Common myeloid progenitor, CD34-positive (primary cell): ENCODE measurements around the gene PRCD.
"Not testable (repeated sequence)": the region's sequence is repeated elsewhere in the genome, so short reads cannot be mapped to it uniquely, and the experiment has no call there.

ENCODE experiments used
- CTCF ChIA-PET: fragments of 350-600 bp; sonication (Branson Sonifier 250); formaldehyde crosslinking; loops from one replicate; lab custom pipeline; 2021; ENCODE audit warnings: antibody characterized with exemption; lab: Charles Lee
- POLR2A ChIA-PET: fragments of 350-600 bp; sonication (Branson Sonifier 250); formaldehyde crosslinking; loops from one replicate; lab custom pipeline; 2021; ENCODE audit warnings: antibody characterized with exemption; lab: Charles Lee
- DNase-seq, 3 donors: peaks; one replicate each; pipeline versions ENCODE4 v3.0.0 to v3.0.0-alpha.2; 2013
- H3K27ac ChIP-seq, 2 experiments: 1 replicate in 1 of 2; 2 replicates in 1 of 2; pipeline ENCODE4 v1.7.0; 2013; ENCODE audit warnings: inconsistent platforms in 2 of 2, low read length in 2 of 2, mild to moderate bottlenecking in 2 of 2, low read depth in 1 of 2, moderate library complexity in 1 of 2; ENCODE audit not compliant: severe bottlenecking in 2 of 2, insufficient read depth in 1 of 2, poor library complexity in 1 of 2
- H3K27me3 ChIP-seq, 5 experiments: replicated peaks in 2 of 5; 1 replicate in 3 of 5; 2 replicates in 2 of 5; pipeline versions ENCODE4 v1.6.1 to v1.7.0; 2013; ENCODE audit warnings: low read length in 4 of 5, mild to moderate bottlenecking in 2 of 5, moderate library complexity in 2 of 5, inconsistent platforms in 1 of 5; ENCODE audit not compliant: insufficient read depth in 5 of 5, control insufficient read depth in 4 of 5
- H3K36me3 ChIP-seq, 4 experiments: 1 replicate in 2 of 4; 2 replicates in 2 of 4; pipeline versions ENCODE4 v1.6.1 to v1.7.0; 2013; ENCODE audit warnings: low read length in 3 of 4, control low read depth in 1 of 4, mild to moderate bottlenecking in 1 of 4; ENCODE audit not compliant: control insufficient read depth in 4 of 4, insufficient read depth in 4 of 4
- H3K4me1 ChIP-seq, 4 experiments: 1 replicate in 3 of 4; 2 replicates in 1 of 4; pipeline versions ENCODE4 v1.6.1 to v1.7.1; 2013; ENCODE audit warnings: low read length in 3 of 4, mild to moderate bottlenecking in 3 of 4, control low read depth in 1 of 4, inconsistent platforms in 1 of 4, moderate library complexity in 1 of 4; ENCODE audit not compliant: control insufficient read depth in 4 of 4, insufficient read depth in 4 of 4; ENCODE audit errors: control extremely low read depth in 1 of 4
- H3K4me3 ChIP-seq, 7 experiments: 1 replicate in 4 of 7; 2 replicates in 3 of 7; pipeline versions ENCODE4 v1.5.1 to v1.7.0; 2013; ENCODE audit warnings: mild to moderate bottlenecking in 7 of 7, low read length in 6 of 7, moderate library complexity in 6 of 7, inconsistent platforms in 2 of 7, low read depth in 2 of 7, control low read depth in 1 of 7; ENCODE audit not compliant: insufficient read depth in 4 of 7, control insufficient read depth in 1 of 7; ENCODE audit errors: extremely low read depth in 1 of 7
- H3K9me3 ChIP-seq, 5 experiments: 1 replicate in 4 of 5; 2 replicates in 1 of 5; pipeline versions ENCODE4 v1.6.1 to v1.7.1; 2013; ENCODE audit warnings: low read length in 4 of 5, mild to moderate bottlenecking in 2 of 5, inconsistent platforms in 1 of 5, low read depth in 1 of 5, moderate library complexity in 1 of 5; ENCODE audit not compliant: control insufficient read depth in 4 of 5, insufficient read depth in 2 of 5; ENCODE audit errors: control extremely low read depth in 1 of 5
- WGBS: methylation state at CpG from one replicate; pipeline ENCODE4 v1.1.5; 2013; ENCODE audit not compliant: insufficient coverage; 5-methylcytosine and 5-hydroxymethylcytosine counted together

The PRCD gene

DNA sequence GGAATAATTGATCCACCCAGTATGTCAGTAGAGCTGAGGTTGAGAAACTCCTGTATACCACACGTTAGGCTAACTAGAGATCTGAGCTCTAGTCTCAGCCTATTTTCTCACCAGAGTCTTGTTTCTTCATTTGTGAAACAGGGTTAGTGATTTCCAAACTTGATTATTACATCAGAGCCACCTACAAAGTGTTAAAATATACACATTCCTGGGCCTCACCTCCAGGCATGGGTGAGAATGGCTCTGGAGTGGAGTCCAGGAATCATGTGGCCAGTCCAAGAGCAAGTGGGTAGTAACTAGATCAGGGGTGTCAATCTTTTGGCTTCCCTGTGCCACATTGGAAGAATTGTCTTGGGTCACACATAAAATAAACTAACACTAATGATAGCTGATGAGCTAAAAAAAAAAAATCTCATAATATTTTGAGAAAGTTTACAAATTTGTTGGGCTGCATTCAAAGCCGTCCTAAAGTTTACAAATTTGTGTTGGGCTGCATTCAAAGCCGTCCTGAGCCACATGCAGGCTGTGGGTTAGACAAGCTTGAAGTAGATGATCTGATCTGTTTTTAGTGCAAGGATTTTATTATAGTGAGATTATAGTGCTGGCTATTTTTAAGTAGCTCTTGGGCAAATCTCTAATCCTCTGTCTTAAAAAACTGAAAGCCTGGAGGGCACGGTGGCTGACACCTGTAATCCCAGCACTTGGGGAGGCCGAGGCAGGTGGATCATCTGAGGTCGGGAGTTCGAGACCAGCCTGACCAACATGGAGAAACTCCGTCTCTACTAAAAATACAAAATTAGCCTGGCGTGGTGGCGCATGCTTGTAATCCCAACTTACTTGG is 20.4 kb downstream of the PRCD start:
- H3K27me3 ChIP-seq: no peaks in the 10 kb centered on the region
- CTCF ChIA-PET: interaction anchor here (1.0 to 7.5 kb wide), 13 partner anchors 9 to 63 kb away, joined by 3 to 57 read pairs (median 4); partner anchors contain the start of gene ST6GALNAC2
- DNase-seq: no peak
- POLR2A ChIA-PET: interaction anchor here (1.1 kb wide), 1 partner anchor 33 kb away, joined by 3 read pairs; no protein-coding TSS in a partner anchor
- H3K27ac ChIP-seq: peak overlapping the region in 1 of 2 experiments; percentile 89
- H3K4me3 ChIP-seq: peak overlapping the region in 2 of 7 experiments; percentile 33 to 45
- H3K9me3 ChIP-seq: no peaks in the 10 kb centered on the region
- H3K4me1 ChIP-seq: peaks cover 13 to 66% (median 46%) of the 10 kb centered on the region in 4 experiments
- WGBS: 84% methylated on average over 4 of the region's 10 CpGs
- peaks cover 13 to 40% (median 20%) of the 10 kb centered on the region in 4 experiments for H3K36me3 ChIP-seq

DNA sequence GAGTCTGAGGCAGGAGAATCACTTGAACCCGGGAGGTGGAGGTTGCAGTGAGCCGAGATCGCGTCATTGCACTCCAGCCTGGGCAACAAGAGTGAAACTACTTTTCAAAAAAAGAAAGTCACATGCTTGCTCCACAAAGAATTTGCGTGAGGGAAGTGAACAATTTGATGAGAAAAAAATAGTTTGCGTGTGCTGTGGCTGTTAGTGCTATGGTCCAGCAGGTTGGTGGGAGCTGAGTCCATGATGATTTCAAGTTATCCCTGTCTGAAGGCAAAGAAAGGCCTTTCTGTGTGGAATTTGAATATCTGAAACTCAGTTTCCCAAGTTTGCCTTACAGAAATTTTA is 21.0 kb downstream of the PRCD start:
- no peak for DNase-seq
- H3K9me3 ChIP-seq: no peaks in the 10 kb centered on the region
- POLR2A ChIA-PET: interaction anchor here (1.1 kb wide), 1 partner anchor 33 kb away, joined by 3 read pairs; no protein-coding TSS in a partner anchor
- 81% methylated on average over 6 of the region's 6 CpGs for WGBS
- H3K4me1 ChIP-seq: peaks cover 13 to 71% (median 46%) of the 10 kb centered on the region in 4 experiments
- no peaks in the 10 kb centered on the region for H3K27me3 ChIP-seq
- CTCF ChIA-PET: interaction anchor here (1.1 to 7.5 kb wide), 9 partner anchors 8 to 62 kb away, joined by 3 to 57 read pairs (median 28); partner anchors contain the start of gene ST6GALNAC2
- peak overlapping the region; percentile 11 to 27 for H3K27ac ChIP-seq
- H3K4me3 ChIP-seq: no peak overlapping the region
- H3K36me3 ChIP-seq: peaks cover 13 to 46% (median 24%) of the 10 kb centered on the region in 4 experiments

GRCh38 chr17:76561332-76561731 is 21.5 kb downstream of the PRCD start:
- ChIA-PET POLR2A (no interaction called here), CTCF (interaction anchor here (5.6 to 7.5 kb wide), 3 partner anchors 17 to 62 kb away, joined by 28 to 50 read pairs (median 49); partner anchors contain the start of gene ST6GALNAC2)
- peak overlapping the region in 1 of 2 experiments; percentile 27 for H3K27ac ChIP-seq
- no peaks in the 10 kb centered on the region for H3K27me3 ChIP-seq
- H3K36me3 ChIP-seq: peaks cover 13 to 51% (median 25%) of the 10 kb centered on the region in 4 experiments
- 90% methylated on average over 4 of the region's 7 CpGs for WGBS
- no peaks in the 10 kb centered on the region for H3K9me3 ChIP-seq
- no peak for DNase-seq
- H3K4me3 ChIP-seq: no peak overlapping the region
- H3K4me1 ChIP-seq: peaks cover 13 to 76% (median 46%) of the 10 kb centered on the region in 4 experiments

- Histone ChIP-seq H3K9me3 (no peaks in the 10 kb centered on the region), H3K27me3 (no peaks in the 10 kb centered on the region), H3K4me3 (no peak overlapping the region), H3K4me1 (peaks cover 13 to 75% (median 43%) of the 10 kb centered on the region in 4 experiments), H3K27ac (no peak overlapping the region), H3K36me3 (peaks cover 13 to 53% (median 25%) of the 10 kb centered on the region in 4 experiments)
- WGBS: 96% methylated on average over 5 of the region's 5 CpGs
- CTCF ChIA-PET: interaction anchor here (6.6 to 7.5 kb wide), 2 partner anchors 24 to 61 kb away, joined by 49 to 50 read pairs; partner anchors contain the start of gene ST6GALNAC2
- POLR2A ChIA-PET: no interaction called here
- no peak for DNase-seq
Measured at GRCh38 chr17:76561799-76562268, 22.0 kb downstream of the PRCD start.

DNA sequence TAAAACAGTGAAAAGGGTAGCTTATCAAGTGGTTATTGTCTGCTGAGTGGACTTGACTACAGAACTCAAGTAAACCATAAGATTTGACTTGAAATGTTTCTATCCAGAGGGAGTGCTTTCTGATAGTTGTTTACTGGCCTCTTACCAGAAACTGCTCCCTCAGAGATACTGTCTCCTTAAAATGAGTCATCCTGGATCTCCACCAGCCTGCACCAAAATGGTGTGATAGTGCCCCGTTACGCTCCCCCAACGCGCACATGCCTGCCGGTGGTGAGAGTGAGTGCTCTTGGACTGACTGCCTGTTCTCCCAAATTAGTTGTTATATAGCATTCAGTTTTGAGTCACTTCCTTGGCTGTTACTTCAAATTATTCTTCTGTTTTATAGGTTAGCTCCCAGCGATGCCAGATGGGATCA is 22.9 kb downstream of the PRCD start:
- H3K27me3 ChIP-seq: no peaks in the 10 kb centered on the region
- 100% methylated on average over 1 of the region's 6 CpGs for WGBS
- no peaks in the 10 kb centered on the region for H3K9me3 ChIP-seq
- POLR2A ChIA-PET: no interaction called here
- H3K27ac ChIP-seq: no peak overlapping the region
- CTCF ChIA-PET: interaction anchor here (6.6 kb wide), 1 partner anchor 23 kb away, joined by 50 read pairs; the partner anchor contains the start of gene ST6GALNAC2
- no peak overlapping the region for H3K4me3 ChIP-seq
- peaks cover 13 to 78% (median 46%) of the 10 kb centered on the region in 4 experiments for H3K4me1 ChIP-seq
- peaks cover 13 to 58% (median 25%) of the 10 kb centered on the region in 4 experiments for H3K36me3 ChIP-seq
- no peak for DNase-seq

DNA sequence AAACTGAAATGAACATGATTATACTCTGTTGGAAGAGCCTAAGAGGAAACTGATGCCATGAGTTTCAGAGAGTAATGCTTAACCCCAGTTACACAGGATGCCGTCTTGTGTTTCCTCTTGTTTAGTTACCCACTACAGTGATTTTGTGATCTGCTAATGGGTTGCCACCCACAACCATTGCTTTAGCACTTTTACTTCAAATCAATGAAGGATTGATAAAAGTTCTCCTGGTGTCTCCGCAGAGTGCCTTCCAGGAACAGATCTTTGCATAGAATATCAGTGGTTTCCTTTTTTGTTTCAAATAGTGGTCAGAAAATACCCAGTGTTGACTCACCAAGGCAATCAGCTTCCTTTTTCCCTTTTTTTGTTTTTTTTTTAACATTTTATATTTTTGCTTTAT is 23.5 kb downstream of the PRCD start:
- 88% methylated on average over 1 of the region's 2 CpGs for WGBS
- H3K27ac ChIP-seq, H3K4me3 ChIP-seq, DNase-seq, H3K9me3 ChIP-seq, POLR2A ChIA-PET, H3K27me3 ChIP-seq: not testable (repeated sequence)
- Histone ChIP-seq H3K4me1 (peaks cover 11 to 78% (median 48%) of the 10 kb centered on the region in 4 experiments), H3K36me3 (peaks cover 13 to 58% (median 25%) of the 10 kb centered on the region in 4 experiments)
- CTCF ChIA-PET: interaction anchor here (6.6 kb wide), 1 partner anchor 22 kb away, joined by 50 read pairs; the partner anchor contains the start of gene ST6GALNAC2
